ENCODE data around the gene KRTAP4-5.

GRCh38 chr17:41184480-41184961 lies 34.9 kb upstream of the KRTAP4-5 start, which contains the start of gene KRTAP4-1:
- TF ChIP-seq CTCF (IDR thresholded peaks at IDR 0.05) (no peak), NR3C1 (CRISPR knock-in tag; conservative IDR thresholded peaks at IDR 0.05; ENCODE audit: low read depth) (no peak), ZNF423 (CRISPR knock-in tag; IDR thresholded peaks at IDR 0.05) (peak; percentile 86), HMGXB4 (CRISPR knock-in tag; IDR thresholded peaks at IDR 0.05) (no peak), CREM (CRISPR knock-in tag; IDR thresholded peaks at IDR 0.05) (no peak), TP53 (CRISPR knock-in tag; IDR thresholded peaks at IDR 0.05) (no peak), IRF2 (CRISPR knock-in tag; IDR thresholded peaks at IDR 0.05; ENCODE audit: borderline replicate concordance, low read depth) (no peak)
